A673 (cell line): ENCODE data around the gene TUBA3C.
"Not testable (repeated sequence)": the region's sequence is repeated elsewhere in the genome, so short reads cannot be mapped to it uniquely, and the experiment has no call there.

Experiments
- EZH2 ChIP-seq: fragments of 200-600 bp; sonication (generic); IDR thresholded peaks from 2 replicates; pipeline ENCODE4 v1.6.1; 2017; ENCODE audit warnings: borderline replicate concordance, low read depth, mild to moderate bottlenecking, mixed read lengths, antibody characterized with exemption, low read length; ENCODE audit not compliant: poor library complexity, severe bottlenecking
- TF ChIP-seq, protein P1 (sequence below): fragments of 300-800, 200-600 bp; sonication (generic); conservative IDR thresholded peaks from 2 replicates; pipeline ENCODE4 v1.5.1; 2017; ENCODE audit warnings: low read depth, mild to moderate bottlenecking, antibody characterized with exemption, low read length, moderate library complexity, mixed read lengths

DNA sequence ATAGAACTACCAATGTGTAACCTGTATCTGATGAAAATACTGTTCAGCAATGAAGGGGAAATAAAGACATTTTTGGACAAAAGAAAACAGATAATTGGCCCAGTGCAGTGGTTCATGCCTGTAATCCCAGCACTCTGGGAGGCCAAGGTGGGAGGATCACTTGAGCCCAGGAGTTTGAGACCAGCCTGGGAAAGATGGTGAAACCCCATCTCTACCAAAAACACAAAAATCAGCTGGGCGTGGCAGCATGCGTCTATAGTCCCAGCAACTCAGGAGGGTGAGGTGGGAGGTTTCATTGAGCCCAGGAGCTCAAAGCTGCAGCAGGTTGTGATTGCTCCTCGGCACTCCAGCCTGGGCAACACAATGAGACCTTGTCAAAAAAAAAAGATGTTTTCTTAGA lies 11.0 kb upstream of the TUBA3C start:
- not testable (repeated sequence) for TF ChIP-seq EZH2
- TF ChIP-seq, protein P1, sequence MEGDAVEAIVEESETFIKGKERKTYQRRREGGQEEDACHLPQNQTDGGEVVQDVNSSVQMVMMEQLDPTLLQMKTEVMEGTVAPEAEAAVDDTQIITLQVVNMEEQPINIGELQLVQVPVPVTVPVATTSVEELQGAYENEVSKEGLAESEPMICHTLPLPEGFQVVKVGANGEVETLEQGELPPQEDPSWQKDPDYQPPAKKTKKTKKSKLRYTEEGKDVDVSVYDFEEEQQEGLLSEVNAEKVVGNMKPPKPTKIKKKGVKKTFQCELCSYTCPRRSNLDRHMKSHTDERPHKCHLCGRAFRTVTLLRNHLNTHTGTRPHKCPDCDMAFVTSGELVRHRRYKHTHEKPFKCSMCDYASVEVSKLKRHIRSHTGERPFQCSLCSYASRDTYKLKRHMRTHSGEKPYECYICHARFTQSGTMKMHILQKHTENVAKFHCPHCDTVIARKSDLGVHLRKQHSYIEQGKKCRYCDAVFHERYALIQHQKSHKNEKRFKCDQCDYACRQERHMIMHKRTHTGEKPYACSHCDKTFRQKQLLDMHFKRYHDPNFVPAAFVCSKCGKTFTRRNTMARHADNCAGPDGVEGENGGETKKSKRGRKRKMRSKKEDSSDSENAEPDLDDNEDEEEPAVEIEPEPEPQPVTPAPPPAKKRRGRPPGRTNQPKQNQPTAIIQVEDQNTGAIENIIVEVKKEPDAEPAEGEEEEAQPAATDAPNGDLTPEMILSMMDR: not testable (repeated sequence)
